Colonic mucosa (tissue), 4 donors: ENCODE measurements around the gene CCL15. TPM values are rescaled to one million over a fixed set of nuclear protein-coding genes. Genes with fewer than 3 reads are reported as not detected.

ENCODE experiments used
- DNase-seq: peaks from one replicate; pipeline ENCODE4 v3.0.0-alpha.2; 2020
- H3K27ac ChIP-seq: fragments of 200-600 bp; one replicate; pipeline ENCODE4 v1.8.0; 2021
- H3K27me3 ChIP-seq: fragments of 200-600 bp; one replicate; pipeline ENCODE4 v1.8.0; 2021
- H3K36me3 ChIP-seq: fragments of 200-600 bp; one replicate; pipeline ENCODE4 v1.8.0; 2021
- H3K4me1 ChIP-seq: fragments of 200-600 bp; one replicate; pipeline ENCODE4 v1.8.0; 2021; ENCODE audit warnings: mild to moderate bottlenecking
- H3K4me3 ChIP-seq: fragments of 200-600 bp; one replicate; pipeline ENCODE4 v1.8.0; 2021
- H3K9ac ChIP-seq, 2 donors: one replicate each; pipeline ENCODE4 v1.7.0; 2013; ENCODE audit warnings: control low read depth in 2 of 2, low read depth in 2 of 2, low read length in 2 of 2
- H3K9me3 ChIP-seq: fragments of 200-600 bp; one replicate; pipeline ENCODE4 v1.8.0; 2021
- intact Hi-C: fragments of 100-400 bp; cut with DNase I; formaldehyde crosslinking; loops from one replicate; pipeline ENCODE4 v1.14.1; 2022
- total RNA-seq, 2 donors: library from RNA; stranded (reverse); fragmentation: NEBNext Ultra II Directional in 1 of 2; extraction: Animal tissue kit (Norgen Biotek cat#: 25700) in 1 of 2; gene quantifications; one replicate each; pipeline ENCODE4 v1.2.1, GENCODE V29; 2021
- TF ChIP-seq, protein P1 (sequence below): fragments of 200-600 bp; IDR thresholded peaks from one replicate; pipeline ENCODE4 v1.8.0; 2022; ENCODE audit warnings: antibody characterized with exemption, mild to moderate bottlenecking
- donor health status: healthy.
- donor health status: DM: no; HTN: no; CAD: no.
- donor health status: DM: no; HTN: no; CAD: no.

The CCL15 gene
- total RNA-seq, 2 donors from 2014 or later, result 37.2 to 54.4 TPM

DNA sequence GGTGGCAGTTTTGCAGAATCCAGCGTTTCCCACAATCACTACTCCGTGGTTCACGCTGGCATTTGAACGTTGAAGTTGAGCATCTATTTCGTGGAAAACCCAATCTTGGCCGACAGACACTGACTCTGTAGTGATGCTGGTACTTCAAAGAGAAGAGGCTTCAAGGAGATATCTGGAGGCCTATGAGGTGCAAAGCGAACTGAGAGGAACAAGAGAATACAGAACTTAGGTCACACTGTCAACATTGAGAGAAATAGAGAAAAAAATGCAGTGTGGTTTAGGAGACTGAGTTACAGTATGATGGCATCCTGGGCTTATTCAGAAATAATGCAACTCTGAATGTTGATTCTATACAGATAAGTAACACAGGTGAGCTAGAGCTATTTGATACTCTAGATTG is 36.1 kb downstream of the CCL15 start:
- no peak for DNase-seq
- no peak overlapping the region for H3K4me3 ChIP-seq
- intact Hi-C loops, result no loop called here

DNA sequence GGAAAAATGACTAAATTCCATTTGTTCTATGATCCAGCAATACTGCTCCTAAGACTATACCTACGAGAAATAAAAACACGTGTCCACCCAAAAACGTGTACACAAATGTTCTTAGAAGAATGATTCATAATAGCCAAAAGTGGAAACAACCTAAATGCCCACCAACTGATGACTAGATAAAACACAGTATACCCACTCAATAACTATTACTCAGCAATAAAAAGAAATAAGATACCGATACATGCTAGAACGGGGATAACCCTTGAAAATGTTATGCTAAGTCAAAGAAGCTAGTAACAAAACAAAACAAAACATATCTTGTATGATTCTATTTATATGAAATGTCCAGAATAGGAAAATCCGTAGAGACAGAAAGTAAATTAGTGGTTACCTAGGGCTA is 37.7 kb downstream of the CCL15 start:
- DNase-seq, result no peak
- H3K36me3 ChIP-seq, result no peaks in the 10 kb centered on the region
- no peaks in the 10 kb centered on the region for H3K27me3 ChIP-seq
- no peak overlapping the region for H3K9ac ChIP-seq
- no peaks in the 10 kb centered on the region for H3K9me3 ChIP-seq
- H3K4me1 ChIP-seq, result no peaks in the 10 kb centered on the region
- intact Hi-C loops, result no loop called here
- H3K4me3 ChIP-seq, result no peak overlapping the region
- TF ChIP-seq, protein P1, sequence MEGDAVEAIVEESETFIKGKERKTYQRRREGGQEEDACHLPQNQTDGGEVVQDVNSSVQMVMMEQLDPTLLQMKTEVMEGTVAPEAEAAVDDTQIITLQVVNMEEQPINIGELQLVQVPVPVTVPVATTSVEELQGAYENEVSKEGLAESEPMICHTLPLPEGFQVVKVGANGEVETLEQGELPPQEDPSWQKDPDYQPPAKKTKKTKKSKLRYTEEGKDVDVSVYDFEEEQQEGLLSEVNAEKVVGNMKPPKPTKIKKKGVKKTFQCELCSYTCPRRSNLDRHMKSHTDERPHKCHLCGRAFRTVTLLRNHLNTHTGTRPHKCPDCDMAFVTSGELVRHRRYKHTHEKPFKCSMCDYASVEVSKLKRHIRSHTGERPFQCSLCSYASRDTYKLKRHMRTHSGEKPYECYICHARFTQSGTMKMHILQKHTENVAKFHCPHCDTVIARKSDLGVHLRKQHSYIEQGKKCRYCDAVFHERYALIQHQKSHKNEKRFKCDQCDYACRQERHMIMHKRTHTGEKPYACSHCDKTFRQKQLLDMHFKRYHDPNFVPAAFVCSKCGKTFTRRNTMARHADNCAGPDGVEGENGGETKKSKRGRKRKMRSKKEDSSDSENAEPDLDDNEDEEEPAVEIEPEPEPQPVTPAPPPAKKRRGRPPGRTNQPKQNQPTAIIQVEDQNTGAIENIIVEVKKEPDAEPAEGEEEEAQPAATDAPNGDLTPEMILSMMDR, result no peak
- H3K27ac ChIP-seq, result no peak overlapping the region

More for the DNA sequence above, 36.1 kb downstream of the CCL15 start:
- Histone ChIP-seq H3K4me1 (no peaks in the 10 kb centered on the region), H3K27ac (no peak overlapping the region), H3K36me3 (no peaks in the 10 kb centered on the region), H3K9ac (no peak overlapping the region), H3K27me3 (no peaks in the 10 kb centered on the region), H3K9me3 (no peaks in the 10 kb centered on the region)
- TF ChIP-seq, protein P1, result no peak

DNA sequence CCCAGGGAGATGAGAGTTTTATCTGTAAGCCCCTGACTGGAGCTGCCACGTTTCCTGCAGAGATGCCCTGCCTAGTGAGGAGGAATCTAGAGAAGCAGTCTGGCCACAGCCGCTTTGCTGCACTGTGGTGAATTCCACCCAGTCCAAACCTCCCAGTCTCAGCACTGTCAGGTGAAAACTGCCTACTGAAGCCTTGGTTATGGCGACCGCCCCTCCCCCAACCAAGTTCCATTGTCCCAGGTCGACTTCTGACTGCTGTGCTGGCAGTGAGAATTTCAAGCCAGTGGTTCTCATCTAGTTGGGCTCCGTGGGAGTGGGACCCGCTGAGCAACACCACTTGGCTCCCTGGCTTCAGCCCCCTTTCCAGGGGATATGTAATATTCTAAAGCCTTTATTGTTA is 47.6 kb downstream of the CCL15 start:
- TF ChIP-seq, protein P1, result no peak
- intact Hi-C loops, result no loop called here
- H3K4me3 ChIP-seq, result no peak overlapping the region

DNA sequence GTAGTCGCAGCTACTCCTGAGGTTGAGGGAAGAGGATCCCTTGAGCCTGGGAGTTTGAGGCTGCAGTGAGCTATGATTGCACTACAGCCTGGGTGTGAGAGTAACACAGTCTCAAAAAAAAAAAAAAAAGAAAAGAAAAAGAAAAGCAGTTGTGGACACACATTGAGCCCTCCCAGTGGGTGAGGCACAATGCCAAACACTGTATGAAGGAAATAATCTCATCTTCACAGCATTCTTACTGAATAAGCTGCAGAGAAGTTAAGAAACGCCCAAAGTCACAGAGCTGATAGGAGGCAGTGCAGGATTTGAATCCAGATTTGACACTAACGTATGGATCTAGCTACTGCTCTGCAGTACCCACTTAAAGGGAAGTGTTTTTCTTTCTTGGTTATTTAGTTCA is 52.0 kb downstream of the CCL15 start:
- no peak for DNase-seq
- no peak overlapping the region for H3K9ac ChIP-seq
- no peaks in the 10 kb centered on the region for H3K4me1 ChIP-seq
- no peak overlapping the region for H3K4me3 ChIP-seq
- H3K27ac ChIP-seq, result no peak overlapping the region
- no peaks in the 10 kb centered on the region for H3K9me3 ChIP-seq
- H3K36me3 ChIP-seq, result no peaks in the 10 kb centered on the region
- intact Hi-C loops, result no loop called here
- no peaks in the 10 kb centered on the region for H3K27me3 ChIP-seq
- TF ChIP-seq, protein P1, result no peak

More for the DNA sequence above, 47.6 kb downstream of the CCL15 start:
- H3K27ac ChIP-seq, result no peak overlapping the region
- no peaks in the 10 kb centered on the region for H3K36me3 ChIP-seq
- H3K9me3 ChIP-seq, result no peaks in the 10 kb centered on the region
- H3K27me3 ChIP-seq, result no peaks in the 10 kb centered on the region
- H3K9ac ChIP-seq, result no peak overlapping the region
- no peaks in the 10 kb centered on the region for H3K4me1 ChIP-seq
- DNase-seq, result no peak

DNA sequence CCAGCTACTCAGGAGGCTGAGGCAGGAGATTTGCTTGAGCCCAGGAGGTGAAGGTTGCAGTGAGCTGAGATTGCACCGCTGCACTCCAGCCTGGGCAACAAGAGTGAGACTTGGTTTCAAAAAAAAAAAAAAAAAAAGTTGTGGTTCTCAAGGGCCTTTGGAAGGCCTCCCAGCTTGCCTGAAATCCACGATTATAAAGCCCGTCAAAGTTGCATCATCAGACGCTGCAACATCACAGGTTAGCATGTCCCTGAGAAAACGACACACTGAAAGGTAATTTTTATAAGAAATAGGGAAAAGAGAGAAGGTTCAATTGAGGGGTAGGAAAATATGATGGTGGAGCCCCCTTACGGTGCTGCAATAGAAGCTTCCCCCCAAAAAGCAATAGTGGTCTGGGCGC is 53.3 kb downstream of the CCL15 start:
- no peaks in the 10 kb centered on the region for H3K4me1 ChIP-seq
- no peak overlapping the region for H3K4me3 ChIP-seq
- no peaks in the 10 kb centered on the region for H3K36me3 ChIP-seq
- DNase-seq, result no peak
- H3K27me3 ChIP-seq, result no peaks in the 10 kb centered on the region
- intact Hi-C loops, result no loop called here
- no peak overlapping the region for H3K9ac ChIP-seq
- TF ChIP-seq, protein P1, result no peak
- H3K27ac ChIP-seq, result no peak overlapping the region
- no peaks in the 10 kb centered on the region for H3K9me3 ChIP-seq

Other genes starting within 250 kb of the CCL15 start
- gene GAS2L2, start 248.3 kb downstream of the CCL15 start, total RNA-seq, result under 1 TPM in 1 of 2 donors, not detected in 1; 0.15 TPM
- gene C17orf50, start 240.7 kb downstream of the CCL15 start, total RNA-seq, result not detected
- gene MMP28, start 205.9 kb downstream of the CCL15 start, total RNA-seq, result 10 to 100 TPM; 62.5 to 66.7 TPM
- 100 to 1,000 TPM; 132 to 218 TPM for gene TAF15, start 192.1 kb downstream of the CCL15 start, total RNA-seq
- not detected for gene HEATR9, start 132.7 kb downstream of the CCL15 start, total RNA-seq
- 1 to 10 TPM; 3.6 to 4.4 TPM for gene CCL5, start 121.2 kb downstream of the CCL15 start, total RNA-seq
- gene RDM1, start 70.8 kb downstream of the CCL15 start, total RNA-seq, result 1 to 10 TPM in 1 of 2 donors, under 1 TPM in 1; 0.66 to 7.8 TPM
- not detected for gene LYZL6, start 57.8 kb downstream of the CCL15 start, total RNA-seq
- not detected for gene CCL16, start 20.1 kb downstream of the CCL15 start, total RNA-seq
- 1 to 10 TPM; 1.3 to 2.4 TPM for gene CCL14, start 14.8 kb downstream of the CCL15 start, total RNA-seq
- under 1 TPM in 1 of 2 donors, not detected in 1; 0.59 TPM for gene CCL23, start 16.4 kb upstream of the CCL15 start, total RNA-seq
- 1 to 10 TPM in 1 of 2 donors, under 1 TPM in 1; 0.54 to 3.5 TPM for gene CCL18, start 62.7 kb upstream of the CCL15 start, total RNA-seq
- 1 to 10 TPM; 2.0 to 2.1 TPM for gene CCL3, start 88.6 kb upstream of the CCL15 start, total RNA-seq
- 1 to 10 TPM; 1.2 to 3.8 TPM for gene CCL4, start 102.3 kb upstream of the CCL15 start, total RNA-seq
- gene TBC1D3B, start 175.1 kb upstream of the CCL15 start, total RNA-seq, result 1 to 10 TPM; 4.5 to 8.7 TPM
- gene CCL3L1, start 195.2 kb upstream of the CCL15 start, total RNA-seq, result not detected
- gene CCL4L2, start 209.5 kb upstream of the CCL15 start, total RNA-seq, result under 1 TPM; 0.42 to 0.96 TPM